K562 (cell line): ENCODE measurements around the gene R3HDM2. TPM values are rescaled to one million over a fixed set of nuclear protein-coding genes. Genes with fewer than 3 reads are reported as not detected.

Experiments
- DACH1 ChIP-seq: fragments of 450-650 bp; IDR thresholded peaks from 2 replicates; pipeline ENCODE4 v1.6.1; 2018; ENCODE audit not compliant: partially characterized antibody
- DIDO1 ChIP-seq: fragments of 450-650 bp; IDR thresholded peaks from 2 replicates; pipeline ENCODE4 v1.6.1; 2016; ENCODE audit warnings: low read depth, missing biosample characterization, missing genetic modification characterization
- FOS ChIP-seq: IDR thresholded peaks from 3 replicates; pipeline ENCODE4 v1.6.1; 2011; ENCODE audit not compliant: insufficient read length; ENCODE audit errors: extremely low read depth
- IRF2 ChIP-seq: sonication (generic); formaldehyde crosslinking; IDR thresholded peaks from 2 replicates; pipeline ENCODE4 v1.8.1; 2022; ENCODE audit warnings: mild to moderate bottlenecking, missing genetic modification reagents
- LEF1 ChIP-seq: fragments of 450-650 bp; IDR thresholded peaks from 2 replicates; pipeline ENCODE4 v1.6.1; 2016; ENCODE audit warnings: mild to moderate bottlenecking
- NR1H2 ChIP-seq: sonication (generic); formaldehyde crosslinking; IDR thresholded peaks from 2 replicates; pipeline ENCODE4 v1.4.0; 2020; ENCODE audit warnings: mild to moderate bottlenecking, missing genetic modification reagents
- POLR3A ChIP-seq: IDR thresholded peaks from 2 replicates; pipeline ENCODE4 v1.6.1; 2011; ENCODE audit warnings: borderline replicate concordance, mild to moderate bottlenecking, moderate library complexity; ENCODE audit not compliant: insufficient read length, insufficient read depth; ENCODE audit errors: extremely low read depth
- RBM17 ChIP-seq: fragments of 200-400 bp; formaldehyde crosslinking; IDR thresholded peaks from 2 replicates; pipeline ENCODE4 v1.6.1; 2017; ENCODE audit warnings: low read depth, mild to moderate bottlenecking, low read length, borderline replicate concordance
- SAP30 ChIP-seq: fragments of 200-600 bp; sonication (generic); IDR thresholded peaks from 2 replicates; pipeline ENCODE4 v1.6.1; 2012; ENCODE audit warnings: borderline replicate concordance, low read depth, mild to moderate bottlenecking, moderate library complexity, low read length, control low read depth, inconsistent platforms; ENCODE audit not compliant: insufficient read depth, poor library complexity, severe bottlenecking
- TCF7 ChIP-seq: sonication (generic); IDR thresholded peaks from 2 replicates; pipeline ENCODE4 v1.6.1; 2016; ENCODE audit warnings: antibody characterized with exemption, borderline replicate concordance
- TGIF2 ChIP-seq: sonication (generic); formaldehyde crosslinking; IDR thresholded peaks from 2 replicates; pipeline ENCODE4 v1.8.1; 2022; ENCODE audit warnings: mild to moderate bottlenecking, missing genetic modification reagents, moderate library complexity
- ZC3H8 ChIP-seq: fragments of 450-650 bp; IDR thresholded peaks from 2 replicates; pipeline ENCODE4 v1.6.1; 2017
- ZNF232 ChIP-seq: sonication (generic); formaldehyde crosslinking; IDR thresholded peaks from 2 replicates; pipeline ENCODE4 v1.8.0; 2022; ENCODE audit warnings: mild to moderate bottlenecking, missing genetic modification reagents
- ZNF274 ChIP-seq: IDR thresholded peaks from 2 replicates; pipeline ENCODE4 v1.6.1; 2011; ENCODE audit warnings: low read depth, mild to moderate bottlenecking, low read length, moderate library complexity, borderline replicate concordance
- polyA plus RNA-seq, 8 experiments: library from polyadenylated mRNA; depleted of rRNA in 4 of 8; stranded (reverse) in 5 of 8; unstranded in 3 of 8; fragments of >200 nt; fragmentation: Nextera tagmentation in 2 of 8; fragmentation: Illumina TruSeq in 1 of 8; extraction: Ambion mirVana in 2 of 8; extraction: Trizol in 1 of 8; gene quantifications; 2 replicates each; pipeline versions ENCODE4 v1.2.1 to v1.2.3, GENCODE V29; 2011 to 2014; ENCODE audit warnings: inconsistent platforms in 1 of 8, missing spikeins in 1 of 8
- total RNA-seq, 7 experiments: library from RNA; depleted of rRNA in 6 of 7; stranded (reverse); fragments of >200 nt in 6 of 7; fragmentation: Illumina TruSeq in 2 of 7; extraction: Trizol in 2 of 7; gene quantifications; 2 replicates each; pipeline versions ENCODE4 v1.2.1 to v1.2.3, GENCODE V29; 2011 to 2021; ENCODE audit warnings: low replicate concordance in 1 of 7
- TF ChIP-seq, protein P1 (sequence below): fragments of 450-650 bp; IDR thresholded peaks from 2 replicates; pipeline ENCODE4 v1.6.1; 2016
- TF ChIP-seq, protein P2 (sequence below): fragments of 450-650 bp; IDR thresholded peaks from 2 replicates; pipeline ENCODE4 v1.6.1; 2014; ENCODE audit warnings: low read depth, mild to moderate bottlenecking, moderate library complexity, borderline replicate concordance
- TF ChIP-seq, protein P3 (sequence below): fragments of 250-450 bp; sonication (Bioruptor Pico); IDR thresholded peaks from 2 replicates; pipeline ENCODE4 v1.8.0; 2021; ENCODE audit warnings: mild to moderate bottlenecking, moderate library complexity
- TF ChIP-seq, protein P4 (sequence below), 2 experiments: fragments of 450-650 bp; IDR thresholded peaks; 2 replicates each; pipeline ENCODE4 v1.6.1; 2018; ENCODE audit warnings: mild to moderate bottlenecking in 2 of 2, low read depth in 1 of 2; ENCODE audit not compliant: partially characterized antibody in 2 of 2
- TF ChIP-seq, protein P5 (sequence below): IDR thresholded peaks from 2 replicates; pipeline ENCODE4 v1.6.1; 2014; ENCODE audit warnings: antibody characterized with exemption

The R3HDM2 gene
- total and polyA plus RNA-seq, 9 of the 15 experiments (the other 6 are each of a cell fraction or from before 2014, with no cell fraction given) = 3.3 to 18.8 (median 9.0) TPM

DNA sequence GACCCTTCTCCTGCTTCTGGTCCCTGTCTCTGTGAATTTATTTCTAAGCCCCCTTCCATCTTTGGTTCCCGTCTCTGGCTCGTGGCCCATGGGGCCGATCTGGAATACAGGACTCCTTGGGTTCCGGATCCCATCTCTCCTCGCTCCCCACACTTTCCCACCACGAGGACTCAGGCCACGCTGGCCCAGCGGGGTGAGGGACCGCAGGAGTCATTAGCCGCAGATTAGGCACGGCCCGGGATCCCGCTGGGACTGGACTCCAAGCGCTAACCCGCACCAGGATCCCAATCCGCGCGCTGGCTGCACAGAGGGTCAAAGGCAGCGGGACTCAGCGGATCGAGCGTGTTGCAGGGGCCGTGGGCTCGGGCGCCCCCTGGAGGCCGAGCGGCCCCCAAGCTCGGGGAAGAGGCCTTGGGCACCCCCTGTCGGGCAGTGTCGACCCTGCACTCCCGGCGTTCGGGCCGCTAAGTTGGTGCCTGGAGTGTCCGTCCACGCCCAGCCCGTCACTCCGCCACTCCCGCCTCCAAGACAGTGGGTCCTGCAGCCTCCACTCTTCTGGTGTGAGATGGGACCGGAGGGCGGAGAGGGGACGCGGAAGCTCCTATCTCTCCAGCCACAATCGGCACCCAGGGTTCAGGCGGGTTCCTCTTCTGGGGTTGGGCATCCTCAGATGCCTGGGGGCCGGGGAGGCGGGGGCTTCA lies 191.8 kb downstream of the R3HDM2 start (continued):
- TF ChIP-seq POLR3A (no peak), IRF2 (CRISPR knock-in tag) (no peak), RBM17 (no peak), NR1H2 (CRISPR knock-in tag) (no peak), ZC3H8 (no peak), TGIF2 (CRISPR knock-in tag) (no peak), DACH1 (no peak), DIDO1 (tag) (no peak), SAP30 (no peak), FOS (no peak), ZNF274 (no peak), TCF7 (no peak), ZNF232 (no peak), LEF1 (no peak)
- TF ChIP-seq, protein P1, sequence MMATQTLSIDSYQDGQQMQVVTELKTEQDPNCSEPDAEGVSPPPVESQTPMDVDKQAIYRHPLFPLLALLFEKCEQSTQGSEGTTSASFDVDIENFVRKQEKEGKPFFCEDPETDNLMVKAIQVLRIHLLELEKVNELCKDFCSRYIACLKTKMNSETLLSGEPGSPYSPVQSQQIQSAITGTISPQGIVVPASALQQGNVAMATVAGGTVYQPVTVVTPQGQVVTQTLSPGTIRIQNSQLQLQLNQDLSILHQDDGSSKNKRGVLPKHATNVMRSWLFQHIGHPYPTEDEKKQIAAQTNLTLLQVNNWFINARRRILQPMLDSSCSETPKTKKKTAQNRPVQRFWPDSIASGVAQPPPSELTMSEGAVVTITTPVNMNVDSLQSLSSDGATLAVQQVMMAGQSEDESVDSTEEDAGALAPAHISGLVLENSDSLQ = peak; percentile 85
- TF ChIP-seq, protein P2, sequence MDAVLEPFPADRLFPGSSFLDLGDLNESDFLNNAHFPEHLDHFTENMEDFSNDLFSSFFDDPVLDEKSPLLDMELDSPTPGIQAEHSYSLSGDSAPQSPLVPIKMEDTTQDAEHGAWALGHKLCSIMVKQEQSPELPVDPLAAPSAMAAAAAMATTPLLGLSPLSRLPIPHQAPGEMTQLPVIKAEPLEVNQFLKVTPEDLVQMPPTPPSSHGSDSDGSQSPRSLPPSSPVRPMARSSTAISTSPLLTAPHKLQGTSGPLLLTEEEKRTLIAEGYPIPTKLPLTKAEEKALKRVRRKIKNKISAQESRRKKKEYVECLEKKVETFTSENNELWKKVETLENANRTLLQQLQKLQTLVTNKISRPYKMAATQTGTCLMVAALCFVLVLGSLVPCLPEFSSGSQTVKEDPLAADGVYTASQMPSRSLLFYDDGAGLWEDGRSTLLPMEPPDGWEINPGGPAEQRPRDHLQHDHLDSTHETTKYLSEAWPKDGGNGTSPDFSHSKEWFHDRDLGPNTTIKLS = no peak
- TF ChIP-seq, protein P3, sequence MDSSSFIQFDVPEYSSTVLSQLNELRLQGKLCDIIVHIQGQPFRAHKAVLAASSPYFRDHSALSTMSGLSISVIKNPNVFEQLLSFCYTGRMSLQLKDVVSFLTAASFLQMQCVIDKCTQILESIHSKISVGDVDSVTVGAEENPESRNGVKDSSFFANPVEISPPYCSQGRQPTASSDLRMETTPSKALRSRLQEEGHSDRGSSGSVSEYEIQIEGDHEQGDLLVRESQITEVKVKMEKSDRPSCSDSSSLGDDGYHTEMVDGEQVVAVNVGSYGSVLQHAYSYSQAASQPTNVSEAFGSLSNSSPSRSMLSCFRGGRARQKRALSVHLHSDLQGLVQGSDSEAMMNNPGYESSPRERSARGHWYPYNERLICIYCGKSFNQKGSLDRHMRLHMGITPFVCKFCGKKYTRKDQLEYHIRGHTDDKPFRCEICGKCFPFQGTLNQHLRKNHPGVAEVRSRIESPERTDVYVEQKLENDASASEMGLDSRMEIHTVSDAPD (CRISPR knock-in tag) = no peak
- TF ChIP-seq, protein P4, sequence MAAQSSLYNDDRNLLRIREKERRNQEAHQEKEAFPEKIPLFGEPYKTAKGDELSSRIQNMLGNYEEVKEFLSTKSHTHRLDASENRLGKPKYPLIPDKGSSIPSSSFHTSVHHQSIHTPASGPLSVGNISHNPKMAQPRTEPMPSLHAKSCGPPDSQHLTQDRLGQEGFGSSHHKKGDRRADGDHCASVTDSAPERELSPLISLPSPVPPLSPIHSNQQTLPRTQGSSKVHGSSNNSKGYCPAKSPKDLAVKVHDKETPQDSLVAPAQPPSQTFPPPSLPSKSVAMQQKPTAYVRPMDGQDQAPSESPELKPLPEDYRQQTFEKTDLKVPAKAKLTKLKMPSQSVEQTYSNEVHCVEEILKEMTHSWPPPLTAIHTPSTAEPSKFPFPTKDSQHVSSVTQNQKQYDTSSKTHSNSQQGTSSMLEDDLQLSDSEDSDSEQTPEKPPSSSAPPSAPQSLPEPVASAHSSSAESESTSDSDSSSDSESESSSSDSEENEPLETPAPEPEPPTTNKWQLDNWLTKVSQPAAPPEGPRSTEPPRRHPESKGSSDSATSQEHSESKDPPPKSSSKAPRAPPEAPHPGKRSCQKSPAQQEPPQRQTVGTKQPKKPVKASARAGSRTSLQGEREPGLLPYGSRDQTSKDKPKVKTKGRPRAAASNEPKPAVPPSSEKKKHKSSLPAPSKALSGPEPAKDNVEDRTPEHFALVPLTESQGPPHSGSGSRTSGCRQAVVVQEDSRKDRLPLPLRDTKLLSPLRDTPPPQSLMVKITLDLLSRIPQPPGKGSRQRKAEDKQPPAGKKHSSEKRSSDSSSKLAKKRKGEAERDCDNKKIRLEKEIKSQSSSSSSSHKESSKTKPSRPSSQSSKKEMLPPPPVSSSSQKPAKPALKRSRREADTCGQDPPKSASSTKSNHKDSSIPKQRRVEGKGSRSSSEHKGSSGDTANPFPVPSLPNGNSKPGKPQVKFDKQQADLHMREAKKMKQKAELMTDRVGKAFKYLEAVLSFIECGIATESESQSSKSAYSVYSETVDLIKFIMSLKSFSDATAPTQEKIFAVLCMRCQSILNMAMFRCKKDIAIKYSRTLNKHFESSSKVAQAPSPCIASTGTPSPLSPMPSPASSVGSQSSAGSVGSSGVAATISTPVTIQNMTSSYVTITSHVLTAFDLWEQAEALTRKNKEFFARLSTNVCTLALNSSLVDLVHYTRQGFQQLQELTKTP (IDR thresholded peaks at IDR 0.05; ENCODE audit: low read depth in 1 of 2, partially characterized antibody in 2 of 2) = no peak
- TF ChIP-seq, protein P5, sequence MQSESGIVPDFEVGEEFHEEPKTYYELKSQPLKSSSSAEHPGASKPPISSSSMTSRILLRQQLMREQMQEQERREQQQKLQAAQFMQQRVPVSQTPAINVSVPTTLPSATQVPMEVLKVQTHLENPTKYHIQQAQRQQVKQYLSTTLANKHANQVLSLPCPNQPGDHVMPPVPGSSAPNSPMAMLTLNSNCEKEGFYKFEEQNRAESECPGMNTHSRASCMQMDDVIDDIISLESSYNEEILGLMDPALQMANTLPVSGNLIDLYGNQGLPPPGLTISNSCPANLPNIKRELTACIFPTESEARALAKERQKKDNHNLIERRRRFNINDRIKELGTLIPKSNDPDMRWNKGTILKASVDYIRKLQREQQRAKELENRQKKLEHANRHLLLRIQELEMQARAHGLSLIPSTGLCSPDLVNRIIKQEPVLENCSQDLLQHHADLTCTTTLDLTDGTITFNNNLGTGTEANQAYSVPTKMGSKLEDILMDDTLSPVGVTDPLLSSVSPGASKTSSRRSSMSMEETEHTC = no peak
